Endothelial cell (in vitro differentiated cells): ENCODE data around the gene GFI1B. TPM values are rescaled to one million over a fixed set of nuclear protein-coding genes. Genes with fewer than 3 reads are reported as not detected.

Experiments
- DNase-seq: peaks from one replicate; pipeline ENCODE4 v3.0.0; 2021; ENCODE audit warnings: low spot score
- H3K27ac Mint-ChIP-seq: one replicate; pipeline ENCODE4 v1.8.0; 2021; ENCODE audit warnings: mixed read lengths, inconsistent platforms; ENCODE audit not compliant: unreplicated experiment
- H3K27me3 Mint-ChIP-seq: one replicate; pipeline ENCODE4 v1.8.0; 2021; ENCODE audit warnings: mild to moderate bottlenecking, moderate library complexity, mixed read lengths, inconsistent platforms; ENCODE audit not compliant: unreplicated experiment
- H3K36me3 Mint-ChIP-seq: one replicate; pipeline ENCODE4 v1.8.0; 2021; ENCODE audit warnings: mild to moderate bottlenecking, low read depth, mixed read lengths, inconsistent platforms; ENCODE audit not compliant: unreplicated experiment
- H3K4me1 Mint-ChIP-seq: one replicate; pipeline ENCODE4 v1.8.0; 2021; ENCODE audit warnings: mild to moderate bottlenecking, mixed read lengths, inconsistent platforms; ENCODE audit not compliant: unreplicated experiment
- H3K4me3 Mint-ChIP-seq: one replicate; pipeline ENCODE4 v1.8.0; 2021; ENCODE audit warnings: mild to moderate bottlenecking, mixed read lengths, inconsistent platforms; ENCODE audit not compliant: unreplicated experiment
- H3K9me3 Mint-ChIP-seq: one replicate; pipeline ENCODE4 v1.8.0; 2021; ENCODE audit warnings: mixed read lengths, inconsistent platforms; ENCODE audit not compliant: unreplicated experiment
- CTCF ChIP-seq: fragments of 200-600 bp; sonication (generic); IDR thresholded peaks from one replicate; pipeline ENCODE4 v1.5.0; 2021; ENCODE audit warnings: antibody characterized with exemption; ENCODE audit not compliant: unreplicated experiment
- total RNA-seq: library from RNA; stranded (reverse); fragmentation: NEBNext Ultra II Directional; extraction: Animal tissue kit (Norgen Biotek cat#: 25700); gene quantifications from one replicate; pipeline ENCODE4 v1.2.1, GENCODE V29; 2021; ENCODE audit not compliant: unreplicated experiment

Gene GFI1B
- total RNA-seq, 1 donor from 2014 or later = not detected

- DNase-seq = no peak
- no peak for TF ChIP-seq CTCF
- Mint-ChIP-seq H3K36me3 (no peaks in the 10 kb centered on the region), H3K4me1 (peaks cover 5% of the 10 kb centered on the region), H3K9me3 (no peaks in the 10 kb centered on the region), H3K27me3 (peaks cover 3% of the 10 kb centered on the region), H3K4me3 (no peak overlapping the region), H3K27ac (no peak overlapping the region)
Measured at GRCh38 chr9:133023117-133023890, 44.8 kb downstream of the GFI1B start.

GRCh38 chr9:133026426-133026825 is 47.9 kb downstream of the GFI1B start:
- no peak overlapping the region for H3K4me3 Mint-ChIP-seq

GRCh38 chr9:133027134-133027533 is 48.6 kb downstream of the GFI1B start:
- Mint-ChIP-seq H3K27me3 (peaks cover 7% of the 10 kb centered on the region), H3K4me1 (peaks cover 22% of the 10 kb centered on the region), H3K27ac (no peak overlapping the region), H3K36me3 (peaks cover 7% of the 10 kb centered on the region), H3K4me3 (no peak overlapping the region), H3K9me3 (no peaks in the 10 kb centered on the region)
- DNase-seq = no peak
- no peak for TF ChIP-seq CTCF

More at GRCh38 chr9:133026426-133026825, 47.9 kb downstream of the GFI1B start:
- H3K27me3 Mint-ChIP-seq = peaks cover 5% of the 10 kb centered on the region
- H3K4me1 Mint-ChIP-seq = peaks cover 15% of the 10 kb centered on the region
- no peaks in the 10 kb centered on the region for H3K9me3 Mint-ChIP-seq
- H3K36me3 Mint-ChIP-seq = peaks cover under 1% of the 10 kb centered on the region
- no peak overlapping the region for H3K27ac Mint-ChIP-seq
- DNase-seq = no peak
- TF ChIP-seq CTCF = no peak

GRCh38 chr9:133028221-133028620 is 49.7 kb downstream of the GFI1B start:
- no peak for DNase-seq
- H3K36me3 Mint-ChIP-seq = peaks cover 13% of the 10 kb centered on the region
- H3K27ac Mint-ChIP-seq = no peak overlapping the region
- H3K4me3 Mint-ChIP-seq = peak overlapping the region; percentile 51
- TF ChIP-seq CTCF = no peak
- peaks cover 5% of the 10 kb centered on the region for H3K27me3 Mint-ChIP-seq
- peaks cover 30% of the 10 kb centered on the region for H3K4me1 Mint-ChIP-seq
- H3K9me3 Mint-ChIP-seq = no peaks in the 10 kb centered on the region

GRCh38 chr9:133029994-133030316 is 51.5 kb downstream of the GFI1B start:
- H3K4me3 Mint-ChIP-seq = peak overlapping the region; percentile 98
- no peak for DNase-seq
- no peak for TF ChIP-seq CTCF

More at GRCh38 chr9:133029994-133030316, 51.5 kb downstream of the GFI1B start:
- H3K36me3 Mint-ChIP-seq = peaks cover 17% of the 10 kb centered on the region
- peak overlapping the region; percentile 96 for H3K27ac Mint-ChIP-seq
- H3K9me3 Mint-ChIP-seq = no peaks in the 10 kb centered on the region
- H3K4me1 Mint-ChIP-seq = peaks cover 33% of the 10 kb centered on the region
- H3K27me3 Mint-ChIP-seq = peaks cover 5% of the 10 kb centered on the region
